Dedifferentiated amniotic fluid mesenchymal stem cell (primary cell): ENCODE results near the gene FOXP1.

Experiments used
- DNase-seq: peaks from one replicate; pipeline ENCODE4 v3.0.0-alpha.2; 2016; ENCODE audit errors: extremely low spot score

FOXP1 gene

DNA sequence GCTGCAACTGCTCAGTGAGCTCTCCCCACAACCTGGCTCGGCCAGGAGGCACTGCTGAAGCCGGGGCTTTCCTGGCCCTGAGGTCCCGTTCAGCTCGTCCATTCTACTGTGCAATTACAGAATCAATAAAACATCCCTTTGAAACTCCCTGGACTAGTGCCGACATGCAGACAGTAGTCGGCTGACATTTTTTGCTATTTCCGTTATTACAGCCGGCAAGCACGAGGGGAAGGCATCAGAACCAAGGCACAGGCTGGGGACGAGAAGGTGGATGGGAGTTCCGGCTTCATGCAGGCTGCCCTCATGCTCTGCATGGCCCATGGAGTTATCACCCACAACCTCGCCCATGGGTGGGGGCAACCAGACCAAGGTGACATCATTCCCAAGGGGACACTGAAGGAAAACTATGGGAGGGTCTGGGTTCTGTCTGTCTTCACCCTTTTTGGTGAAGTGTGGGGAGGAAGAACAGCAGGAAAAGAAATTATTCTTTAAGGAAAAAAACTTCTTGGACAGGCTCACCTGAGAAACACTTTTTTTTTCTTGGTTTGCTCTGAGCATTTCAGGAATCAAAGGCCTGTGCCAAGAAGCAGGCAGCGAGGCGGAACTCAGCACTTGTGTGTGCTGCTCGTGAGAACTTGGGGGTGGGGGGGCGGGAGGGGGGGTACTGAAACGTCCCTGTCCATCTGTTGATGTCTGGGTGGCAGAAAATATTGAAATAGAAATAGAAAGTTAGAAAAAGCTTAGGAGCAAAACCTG is 154.5 kb downstream of the FOXP1 start:
- DNase-seq, result no peak

DNA sequence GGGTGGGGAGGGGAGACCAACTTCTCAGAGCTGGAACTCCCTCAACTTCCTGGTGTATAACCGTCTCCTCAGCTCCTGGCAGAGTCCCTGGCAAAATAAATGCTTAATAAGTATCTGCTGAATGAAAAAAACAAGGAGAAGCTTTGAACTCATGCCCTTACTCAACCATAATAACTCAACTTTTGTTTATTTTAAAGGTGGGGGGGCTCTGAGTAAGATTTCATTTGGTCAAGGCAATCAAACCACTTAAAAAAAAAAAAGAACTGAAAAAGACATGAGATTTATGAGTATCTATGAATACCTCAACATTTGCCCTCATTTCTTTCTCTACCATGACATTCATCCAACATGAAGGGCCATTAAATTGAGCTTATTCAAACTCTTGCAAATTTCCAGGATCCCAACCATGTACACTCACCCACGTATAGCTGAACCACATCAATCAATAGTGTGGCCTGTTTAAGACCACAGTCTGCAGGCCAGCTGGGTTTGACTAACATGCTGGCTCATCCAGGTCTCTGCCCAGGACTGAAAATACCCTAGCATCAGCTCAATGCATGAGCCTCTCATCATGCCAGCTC is 157.9 kb downstream of the FOXP1 start:
- DNase-seq, result no peak

GRCh38 chr3:71423151-71423906 is 160.2 kb downstream of the FOXP1 start:
- DNase-seq, result no peak

DNA sequence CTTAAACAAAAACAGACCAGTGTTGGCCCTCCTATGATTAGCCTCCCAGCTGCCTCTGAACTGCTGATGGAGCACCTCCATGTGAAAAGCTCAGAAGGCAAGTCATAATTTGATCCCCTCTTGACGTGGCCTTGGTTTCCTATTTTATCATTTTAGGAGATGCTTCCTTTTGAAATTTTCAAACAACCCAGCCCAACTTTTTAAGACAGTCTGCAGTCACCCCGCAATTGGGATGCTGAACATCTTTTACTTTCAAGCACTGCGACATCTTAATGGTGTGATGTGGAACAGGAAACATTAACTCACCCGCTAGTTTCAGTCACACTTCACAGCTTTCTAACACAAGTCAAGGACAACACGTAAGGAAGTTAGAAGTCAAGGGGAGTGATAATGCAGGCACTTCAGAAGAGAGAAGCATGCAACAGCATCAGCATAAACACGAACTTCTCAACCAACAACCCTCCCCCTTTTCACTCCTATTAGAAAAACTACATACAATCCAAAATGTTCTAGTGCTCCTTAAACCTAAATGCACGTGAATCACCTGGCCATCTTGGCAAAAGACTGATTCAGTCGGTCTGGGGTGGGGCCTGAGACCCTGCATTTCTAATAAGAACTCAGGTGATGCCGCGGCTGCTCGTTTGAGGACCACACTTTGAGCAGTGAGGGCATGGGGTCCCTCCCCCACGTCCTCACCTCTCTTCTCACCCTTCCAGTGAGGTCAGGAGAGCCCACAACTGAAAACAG is 161.5 kb downstream of the FOXP1 start:
- DNase-seq, result no peak

GRCh38 chr3:71421475-71421819 is 162.1 kb downstream of the FOXP1 start:
- DNase-seq, result no peak

GRCh38 chr3:71419369-71419768 is 164.2 kb downstream of the FOXP1 start:
- DNase-seq, result no peak

DNA sequence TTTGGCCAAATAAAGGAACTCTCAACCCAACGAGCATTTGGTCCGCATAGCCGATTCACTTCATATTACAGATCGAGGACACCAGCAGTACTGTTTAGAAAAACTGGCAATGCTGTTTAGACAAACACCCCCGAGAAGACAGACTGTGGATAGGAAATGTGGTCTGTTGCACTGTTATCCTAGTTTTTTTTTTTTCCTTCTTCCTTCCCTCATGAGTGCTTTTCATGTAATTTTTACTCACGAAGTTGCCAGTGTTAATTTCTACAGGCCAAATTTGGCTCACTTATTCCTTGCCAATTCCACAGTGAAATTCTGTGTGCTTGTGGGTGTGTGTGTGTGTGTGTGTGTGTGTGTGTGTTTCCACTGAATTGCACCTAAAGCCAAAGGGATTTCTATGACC is 165.7 kb downstream of the FOXP1 start:
- no peak for DNase-seq

GRCh38 chr3:71416876-71417275 is 166.7 kb downstream of the FOXP1 start:
- no peak for DNase-seq

- no peak for DNase-seq
Measured at GRCh38 chr3:71415681-71416122, 167.8 kb downstream of the FOXP1 start.

DNA sequence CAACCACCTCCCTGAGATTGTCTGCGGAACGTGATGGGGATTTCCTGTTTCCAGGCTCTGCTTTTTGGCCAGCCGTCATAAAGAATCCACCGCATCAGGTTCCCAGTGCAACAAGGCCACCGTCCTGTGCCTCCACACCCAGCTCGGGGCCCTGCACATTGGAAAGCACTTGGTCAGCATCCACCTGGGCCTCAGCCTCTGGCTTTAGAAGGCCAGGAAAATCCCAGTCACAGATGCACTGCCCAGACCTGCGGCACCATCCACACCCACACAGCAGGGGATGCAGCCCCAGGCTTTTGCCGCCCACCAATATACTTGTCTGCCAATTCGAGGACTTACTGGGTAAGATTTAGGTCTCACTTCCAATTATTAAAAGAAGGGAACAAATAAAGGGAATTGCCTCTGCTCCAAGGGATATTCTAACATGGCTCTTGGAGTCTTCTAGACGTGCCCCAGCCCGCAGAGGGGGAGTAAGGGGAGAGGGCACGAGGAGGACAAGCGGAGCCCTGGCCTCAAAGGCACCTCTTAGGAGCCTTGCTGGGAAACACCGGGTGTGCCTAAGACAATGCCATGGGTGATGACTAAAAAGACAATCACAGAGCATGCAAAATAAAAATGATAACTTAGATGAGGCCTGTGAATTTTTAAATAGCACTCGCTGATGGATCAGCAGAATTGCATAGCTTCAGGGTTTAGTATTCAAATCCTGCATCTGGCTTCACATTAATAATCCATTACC is 169.2 kb downstream of the FOXP1 start:
- DNase-seq, result no peak

- DNase-seq, result no peak
Measured at GRCh38 chr3:71413572-71413971, 170.0 kb downstream of the FOXP1 start.

- DNase-seq, result no peak
Measured at GRCh38 chr3:71409352-71409751, 174.2 kb downstream of the FOXP1 start.

- DNase-seq, result no peak
Measured at GRCh38 chr3:71408903-71409302, 174.6 kb downstream of the FOXP1 start.

DNA sequence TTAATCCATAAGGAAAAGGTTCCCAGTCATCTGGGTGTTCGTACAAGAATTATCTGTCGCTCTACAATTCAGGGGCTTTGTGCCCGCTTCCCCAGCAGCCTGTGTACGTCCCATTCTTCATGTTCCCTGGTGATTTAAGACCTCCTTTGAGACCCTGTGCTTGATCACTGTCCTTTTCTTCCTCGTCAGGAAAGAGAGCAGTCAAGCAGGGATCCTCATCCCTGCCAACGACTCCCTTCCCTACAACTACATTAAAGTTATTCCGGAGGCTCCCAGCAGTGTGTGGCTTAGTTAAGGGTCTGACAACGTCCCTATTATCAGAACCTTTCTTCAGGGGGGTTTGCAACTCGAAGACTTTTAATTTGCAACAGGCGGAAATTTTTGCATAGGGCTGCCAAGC is 175.7 kb downstream of the FOXP1 start:
- DNase-seq, result no peak

DNA sequence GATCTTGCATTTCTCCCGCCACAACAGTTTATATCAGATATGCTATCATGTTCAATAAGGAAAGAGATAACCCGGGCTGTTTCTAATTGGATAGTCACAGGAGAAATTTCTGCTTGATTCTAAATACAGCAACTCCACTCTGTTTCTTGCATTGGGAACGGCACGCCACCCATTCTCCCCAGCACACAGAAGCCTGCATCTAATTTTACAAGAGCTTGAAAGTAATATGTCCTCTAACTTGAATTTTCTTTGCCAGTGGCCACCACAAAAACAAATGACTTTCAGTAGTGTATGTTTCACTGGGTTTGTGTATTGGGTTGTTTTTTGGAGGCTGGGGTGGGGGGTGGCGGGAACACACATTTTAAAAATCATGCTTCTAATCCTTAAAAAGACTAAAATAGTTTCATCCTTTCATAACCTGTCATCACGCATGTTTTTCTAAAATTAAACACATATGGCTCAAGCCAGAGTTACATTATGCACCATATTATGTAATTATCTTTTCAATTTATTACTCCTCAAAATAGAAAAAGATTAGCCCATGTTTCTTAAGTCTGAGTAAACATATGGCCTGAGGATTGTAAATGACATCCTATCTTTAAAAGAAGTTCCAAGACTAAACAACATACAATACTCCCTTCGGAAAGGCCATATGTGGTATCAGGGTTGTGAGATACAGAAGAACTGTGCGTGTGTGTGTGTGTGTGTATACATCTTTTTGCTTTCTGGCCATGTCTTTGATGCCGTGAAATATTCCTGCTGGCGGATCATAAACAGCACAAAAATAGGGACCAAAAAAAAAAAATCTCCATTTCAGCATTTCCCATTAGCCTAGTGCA is 176.3 kb downstream of the FOXP1 start:
- DNase-seq, result no peak

GRCh38 chr3:71402911-71403310 is 180.6 kb downstream of the FOXP1 start:
- DNase-seq, result no peak

GRCh38 chr3:71402280-71402679 is 181.2 kb downstream of the FOXP1 start:
- DNase-seq, result no peak

DNA sequence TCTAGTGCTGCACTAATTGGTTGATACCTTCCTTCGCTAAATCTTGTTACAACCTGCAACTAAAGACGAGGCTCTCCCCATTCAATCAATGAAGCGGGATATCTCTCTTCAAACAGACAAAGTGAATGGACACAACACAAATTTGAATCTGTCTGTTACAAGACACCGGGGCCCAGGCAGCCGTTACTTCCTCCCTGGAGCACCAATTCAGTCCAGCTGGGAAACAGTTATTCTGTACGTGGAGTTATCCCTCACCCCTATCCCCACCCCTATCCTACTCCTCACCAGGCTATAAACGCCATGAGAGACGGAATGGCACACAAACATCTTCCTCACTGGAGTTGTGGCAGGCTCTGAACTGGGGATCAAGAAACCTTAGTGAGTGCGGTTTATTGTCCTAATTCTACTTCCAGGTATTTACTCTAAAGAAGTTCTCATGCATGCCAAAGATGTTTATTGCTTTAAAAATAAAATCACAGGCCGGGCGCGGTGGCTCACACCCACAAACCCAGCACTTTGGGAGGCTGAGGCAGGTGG is 181.8 kb downstream of the FOXP1 start:
- no peak for DNase-seq

DNA sequence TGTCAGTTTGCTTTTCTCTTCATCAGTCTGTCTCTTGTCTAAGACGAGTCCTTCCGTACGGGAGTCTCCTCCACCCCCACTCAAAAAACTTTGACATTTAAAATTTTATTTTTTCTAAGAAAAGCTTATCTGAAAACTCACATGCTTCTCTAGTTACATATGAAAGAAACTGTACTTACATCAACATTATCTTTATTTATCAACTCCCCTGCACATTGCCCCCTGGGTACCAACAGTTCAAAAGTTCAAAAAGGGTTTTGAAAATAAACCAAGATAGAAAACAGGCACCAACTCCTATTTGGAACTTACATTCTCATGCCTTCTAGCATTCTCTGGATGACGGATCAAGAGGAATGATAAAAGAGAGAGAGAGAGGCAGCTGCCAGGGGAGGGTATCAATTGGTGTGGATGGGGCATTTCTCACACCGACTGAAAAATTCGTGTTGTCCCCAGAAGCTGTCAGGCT is 182.5 kb downstream of the FOXP1 start:
- no peak for DNase-seq

GRCh38 chr3:71399478-71399877 is 184.1 kb downstream of the FOXP1 start:
- no peak for DNase-seq
